ENCODE results near the gene LHFPL6.

The LHFPL6 gene

DNA sequence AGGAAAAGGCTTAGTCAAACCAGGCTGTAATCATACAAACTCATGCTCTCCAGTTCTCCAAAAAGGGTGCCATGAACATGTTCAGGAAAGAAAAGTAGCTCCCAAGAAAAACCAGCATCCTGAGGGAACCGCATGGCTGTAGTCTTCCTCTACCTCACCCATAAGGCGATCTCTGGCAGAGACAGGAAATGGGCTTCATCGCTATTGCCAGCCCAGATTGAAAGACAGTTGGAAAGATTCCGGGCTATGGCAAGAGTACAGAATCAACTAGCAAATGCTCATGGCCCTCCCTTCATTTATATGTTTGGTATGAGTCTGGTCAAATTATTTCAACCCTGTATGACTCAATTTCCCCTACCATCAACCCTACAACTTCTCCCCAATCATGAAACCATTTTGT lies 140.1 kb downstream of the LHFPL6 start:
- DNase-seq (ENCODE audit: low spot score) = no peak

DNA sequence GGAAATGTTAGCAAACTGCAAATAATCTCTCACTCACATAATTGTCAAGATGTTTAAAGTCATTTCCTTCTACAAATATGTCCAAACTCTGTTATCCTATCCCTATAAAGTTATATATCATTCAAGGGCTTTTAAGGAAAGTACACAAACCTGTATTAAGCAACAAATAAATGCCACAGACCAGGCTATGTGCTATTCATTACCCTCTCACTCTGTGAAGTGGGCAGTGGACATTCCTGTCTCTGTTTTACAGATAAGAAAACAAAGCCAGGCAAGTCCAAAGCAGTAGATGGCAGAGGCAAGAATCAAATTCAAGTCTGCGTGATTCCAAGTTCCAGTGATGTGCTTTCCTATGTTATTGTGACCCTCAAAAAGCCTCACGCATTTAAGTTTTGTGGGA lies 140.6 kb downstream of the LHFPL6 start:
- no peak for DNase-seq (ENCODE audit: low spot score)

DNA sequence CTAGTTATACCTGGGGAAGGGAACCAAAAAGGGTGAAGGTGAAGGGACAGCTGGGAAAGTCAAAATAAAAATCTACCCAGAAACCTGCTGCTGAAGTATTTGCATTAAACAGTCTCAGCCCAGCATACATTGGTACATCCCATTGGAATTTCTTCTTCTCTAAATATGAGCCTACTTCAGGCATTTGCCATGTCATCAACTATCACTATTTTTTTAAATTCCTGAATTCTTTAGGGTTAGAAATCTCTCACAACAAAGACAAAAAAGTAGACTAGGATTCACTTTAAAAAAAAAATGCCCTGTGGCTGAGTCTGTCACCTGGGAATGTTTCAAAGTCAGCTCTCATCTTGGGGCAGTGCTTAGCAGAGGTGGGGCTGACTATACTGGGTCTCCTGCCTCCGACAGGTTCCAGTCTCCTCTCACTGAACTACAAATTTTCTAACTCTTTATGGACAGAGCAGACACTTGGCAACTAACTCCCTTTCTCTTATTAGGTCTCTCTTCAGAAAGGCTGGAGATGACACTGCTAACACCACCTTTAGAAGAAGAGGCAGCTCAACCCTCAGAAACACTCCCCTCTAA lies 141.2 kb downstream of the LHFPL6 start:
- DNase-seq (ENCODE audit: low spot score) = no peak

DNA sequence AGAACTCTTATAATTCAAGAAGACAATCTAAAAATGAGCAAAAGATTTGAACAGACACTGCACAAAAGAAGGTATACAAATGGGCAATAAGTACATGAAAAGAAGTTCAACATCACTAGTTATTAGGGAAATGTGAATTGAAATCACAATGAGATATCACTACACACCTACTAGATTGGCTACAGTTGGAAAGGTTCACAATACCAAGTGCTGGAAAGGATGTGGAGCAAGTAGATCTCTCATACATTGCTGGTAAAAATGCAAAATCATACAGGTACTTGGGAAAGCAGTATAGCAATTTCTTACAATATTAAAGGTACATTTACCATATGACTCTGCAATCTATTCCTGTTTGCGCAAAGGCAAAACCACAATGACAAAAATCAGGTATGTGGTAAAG lies 145.7 kb downstream of the LHFPL6 start:
- no peak for DNase-seq (ENCODE audit: low spot score)

DNA sequence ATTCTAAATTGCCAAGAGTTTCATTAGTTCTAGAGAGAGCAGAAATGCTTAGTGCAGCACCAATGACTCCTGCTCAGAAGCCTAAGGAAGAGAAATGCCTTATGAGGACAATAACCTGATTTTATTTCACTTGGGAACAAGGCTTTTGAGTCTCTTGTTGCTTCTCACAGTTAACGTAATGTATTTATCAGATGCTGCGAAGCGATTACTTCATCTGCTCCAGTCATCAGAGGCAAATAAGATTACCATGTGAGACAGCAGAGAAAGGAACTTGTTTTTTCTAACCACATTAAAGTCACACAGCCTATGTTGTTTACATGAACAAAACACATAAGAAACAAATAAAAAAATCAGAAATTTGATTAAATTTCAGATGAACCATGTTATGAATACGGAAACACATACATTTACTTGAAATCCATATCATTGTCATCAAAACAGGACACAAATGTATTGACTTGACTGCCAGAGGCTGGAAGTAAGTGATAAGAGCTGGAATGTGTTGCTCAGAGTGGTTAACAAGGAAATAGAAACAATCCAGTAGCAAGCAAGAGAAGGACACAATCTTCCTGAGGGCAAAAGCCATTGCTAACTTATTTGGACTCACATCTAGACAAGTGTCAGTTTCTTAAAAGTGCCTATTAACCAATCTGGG lies 147.3 kb downstream of the LHFPL6 start:
- no peak for DNase-seq (ENCODE audit: low spot score)

DNA sequence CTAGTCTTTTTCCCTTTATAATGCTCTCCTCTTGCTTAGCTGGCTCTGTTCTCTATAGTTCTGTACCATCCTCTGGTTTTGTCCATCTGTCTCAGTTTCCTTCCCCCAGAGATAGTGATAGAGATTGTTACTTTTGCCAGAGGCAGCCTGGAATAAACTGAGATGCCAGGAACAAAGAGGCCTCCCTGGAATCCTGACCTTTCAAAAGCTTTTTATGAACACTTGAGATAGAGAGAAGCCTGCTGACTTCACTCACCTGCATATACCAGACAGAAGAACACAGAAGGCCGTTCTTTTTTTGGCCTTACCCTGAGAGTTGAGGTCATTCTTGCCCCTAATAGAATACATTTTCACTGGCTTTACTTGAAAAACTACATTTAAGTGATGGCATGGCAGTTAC lies 150.2 kb downstream of the LHFPL6 start:
- no peak for DNase-seq (ENCODE audit: low spot score)

DNA sequence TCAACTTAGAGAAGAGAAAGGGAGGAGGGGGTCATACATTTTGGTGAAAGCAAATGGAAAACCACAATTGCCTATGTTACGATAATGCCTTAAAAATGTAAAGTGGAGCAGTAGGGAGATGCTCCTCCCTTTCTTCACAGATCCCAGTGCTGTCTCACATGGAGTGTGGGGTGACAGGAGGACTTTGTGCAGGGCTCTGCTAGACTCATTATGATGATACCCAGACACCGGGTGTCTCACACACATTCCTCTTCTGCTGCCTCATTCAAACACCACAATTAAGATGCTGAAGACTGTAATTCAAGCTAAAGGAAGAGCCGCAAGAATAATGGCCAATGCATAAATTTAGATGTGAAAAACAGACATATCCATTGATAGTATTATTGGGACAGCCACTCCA lies 150.6 kb downstream of the LHFPL6 start:
- no peak for DNase-seq (ENCODE audit: low spot score)

DNA sequence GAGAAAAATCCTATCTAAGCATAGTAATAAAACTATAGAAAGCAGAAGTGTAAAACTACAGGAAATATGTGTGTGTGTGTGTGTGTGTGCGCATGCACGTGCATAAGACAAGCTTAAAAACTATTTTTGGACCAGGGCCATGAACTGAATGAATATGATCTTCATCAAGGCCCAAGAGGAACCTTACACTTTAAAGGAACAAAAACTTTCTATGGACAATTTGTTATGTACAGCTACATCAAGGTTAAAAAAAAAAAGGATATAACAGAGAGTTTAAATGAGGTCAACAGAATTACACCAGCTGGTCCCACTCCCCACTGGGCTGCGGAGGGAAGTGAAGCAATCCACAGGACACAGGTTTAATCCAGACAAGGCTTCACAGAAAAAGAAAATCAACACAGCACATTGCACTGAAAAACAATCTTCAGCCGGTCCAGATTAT lies 151.1 kb downstream of the LHFPL6 start:
- DNase-seq (ENCODE audit: low spot score) = no peak

DNA sequence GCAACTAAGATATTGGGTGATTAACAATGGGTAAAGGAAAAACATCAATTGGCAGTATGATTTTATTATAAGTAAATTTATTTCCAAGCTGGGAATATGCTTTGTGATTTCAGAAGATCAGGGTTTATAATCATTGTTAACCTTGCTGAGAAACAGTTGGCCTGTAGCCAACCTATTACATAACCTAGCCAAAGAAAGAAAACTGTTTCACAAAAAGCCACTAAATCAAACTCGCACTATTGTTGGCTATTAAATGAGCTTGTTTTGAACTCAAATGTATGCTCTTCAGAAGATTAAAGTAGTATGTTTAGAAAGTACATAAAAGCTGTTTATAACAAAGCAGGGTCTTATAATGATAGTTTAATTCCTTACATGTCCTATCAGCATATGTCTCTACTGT lies 151.7 kb downstream of the LHFPL6 start:
- peak; percentile 11 for DNase-seq (ENCODE audit: low spot score)

DNA sequence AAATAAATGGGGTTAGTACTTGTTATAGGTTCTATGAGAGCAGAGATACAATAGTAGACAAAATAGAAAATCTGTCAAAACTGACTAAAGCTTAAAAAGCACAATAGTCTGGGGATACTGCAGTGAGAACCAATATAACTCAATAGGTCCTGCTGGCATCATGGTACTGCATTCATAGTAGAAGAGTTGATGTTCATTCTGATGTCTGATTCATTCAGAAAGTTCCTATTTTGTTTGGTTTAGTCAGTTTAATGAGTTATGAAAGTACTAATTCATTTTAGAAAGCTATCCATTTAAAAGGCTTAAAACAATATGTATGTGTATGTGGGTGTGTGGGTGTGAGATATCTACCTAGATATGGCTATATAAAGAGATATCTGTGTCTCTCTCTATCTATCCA lies 152.8 kb downstream of the LHFPL6 start:
- no peak for DNase-seq (ENCODE audit: low spot score)

DNA sequence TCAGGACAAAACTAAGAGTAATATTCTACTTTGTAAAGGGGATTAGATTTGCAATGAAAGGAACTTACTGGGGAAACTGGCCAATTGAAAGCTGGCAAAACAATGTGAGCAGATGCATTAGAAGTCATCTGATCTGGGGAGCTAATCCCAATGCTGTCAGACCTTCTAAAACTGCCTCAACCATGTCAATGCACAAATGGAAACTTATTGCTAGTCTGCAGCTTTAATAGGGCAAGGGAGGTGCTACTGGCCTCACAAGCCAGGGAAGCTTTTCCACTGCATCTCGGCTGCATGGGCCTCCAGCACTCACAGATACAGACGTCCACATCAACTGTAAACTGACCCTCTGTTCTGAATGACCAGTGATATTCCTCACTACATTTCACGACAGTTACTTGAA lies 154.2 kb downstream of the LHFPL6 start:
- no peak for DNase-seq (ENCODE audit: low spot score)

DNA sequence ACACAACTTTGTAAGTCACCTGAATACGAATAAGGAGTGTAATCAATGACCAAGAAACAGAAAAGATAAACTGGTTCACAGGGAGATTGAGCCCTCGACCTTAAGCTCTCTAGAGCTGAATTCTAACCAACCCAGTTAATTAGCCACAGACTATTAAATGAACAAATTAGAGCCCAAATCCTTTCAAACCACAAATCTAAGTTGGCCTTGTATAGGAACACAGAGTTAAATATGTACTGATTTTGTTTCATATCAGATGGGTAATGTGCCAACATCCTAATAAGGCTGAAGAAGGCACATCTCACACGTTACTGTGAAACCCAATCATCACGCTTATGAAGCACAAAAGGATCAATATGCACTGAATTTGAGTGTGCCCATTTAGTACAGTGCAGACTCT lies 156.1 kb downstream of the LHFPL6 start:
- no peak for DNase-seq (ENCODE audit: low spot score)

DNA sequence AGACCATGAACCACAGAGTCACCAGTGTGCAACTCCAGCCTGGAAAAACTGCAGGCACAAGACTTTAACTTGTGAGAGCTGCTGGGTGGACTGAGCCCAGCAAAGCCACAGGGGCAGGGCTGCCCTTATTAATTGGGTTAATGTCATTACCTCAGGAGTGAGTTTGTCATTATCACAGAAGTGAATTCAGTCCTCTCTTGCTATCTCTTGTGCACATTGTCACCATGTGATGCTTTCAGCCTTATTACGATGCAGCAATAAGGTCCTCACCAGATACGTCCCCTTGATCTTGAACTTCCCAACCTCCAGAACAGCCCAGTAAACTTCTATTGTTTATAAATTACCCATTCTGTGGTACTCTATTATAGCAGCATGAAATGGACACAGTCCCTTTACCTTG lies 158.1 kb downstream of the LHFPL6 start:
- DNase-seq (ENCODE audit: low spot score) = no peak

DNA sequence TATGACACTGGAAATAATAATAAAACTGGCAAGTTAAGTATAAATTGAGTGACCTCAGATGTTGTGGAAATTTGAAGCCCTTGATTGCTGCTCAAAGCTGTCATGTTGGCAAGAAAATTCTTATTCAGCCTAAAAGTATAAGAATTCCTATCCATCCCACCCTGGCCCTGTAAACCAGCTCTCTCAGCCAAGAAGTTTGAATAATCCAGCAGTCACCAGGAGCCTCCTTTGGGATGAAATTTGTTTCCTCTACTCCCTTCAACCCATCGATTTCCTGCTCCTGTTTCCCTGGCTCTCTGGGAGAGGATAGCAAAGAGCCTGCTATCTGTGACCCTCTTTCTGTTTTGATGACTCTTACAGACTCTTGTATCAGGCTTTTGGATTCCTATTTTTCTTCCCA lies 169.3 kb downstream of the LHFPL6 start:
- DNase-seq (ENCODE audit: low spot score) = no peak

DNA sequence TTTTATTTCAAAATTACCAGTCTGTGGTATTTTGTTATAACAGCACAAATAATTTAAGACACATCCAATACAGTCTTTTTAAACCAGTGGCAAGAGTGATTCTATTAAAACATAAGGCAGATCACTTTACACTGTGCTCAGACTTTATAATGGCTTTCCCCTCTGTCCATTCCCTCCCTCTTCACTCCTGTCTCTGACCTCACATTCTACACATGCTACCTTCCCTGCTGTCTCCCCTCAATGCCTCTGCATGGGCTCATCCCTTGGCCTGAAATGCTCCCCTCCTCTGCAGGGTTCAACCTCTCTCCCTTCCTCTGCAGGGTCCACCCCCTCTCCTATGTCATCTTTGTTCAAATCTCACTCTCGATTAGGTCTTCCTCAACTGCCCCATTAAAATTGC lies 170.8 kb downstream of the LHFPL6 start:
- no peak for DNase-seq (ENCODE audit: low spot score)

DNA sequence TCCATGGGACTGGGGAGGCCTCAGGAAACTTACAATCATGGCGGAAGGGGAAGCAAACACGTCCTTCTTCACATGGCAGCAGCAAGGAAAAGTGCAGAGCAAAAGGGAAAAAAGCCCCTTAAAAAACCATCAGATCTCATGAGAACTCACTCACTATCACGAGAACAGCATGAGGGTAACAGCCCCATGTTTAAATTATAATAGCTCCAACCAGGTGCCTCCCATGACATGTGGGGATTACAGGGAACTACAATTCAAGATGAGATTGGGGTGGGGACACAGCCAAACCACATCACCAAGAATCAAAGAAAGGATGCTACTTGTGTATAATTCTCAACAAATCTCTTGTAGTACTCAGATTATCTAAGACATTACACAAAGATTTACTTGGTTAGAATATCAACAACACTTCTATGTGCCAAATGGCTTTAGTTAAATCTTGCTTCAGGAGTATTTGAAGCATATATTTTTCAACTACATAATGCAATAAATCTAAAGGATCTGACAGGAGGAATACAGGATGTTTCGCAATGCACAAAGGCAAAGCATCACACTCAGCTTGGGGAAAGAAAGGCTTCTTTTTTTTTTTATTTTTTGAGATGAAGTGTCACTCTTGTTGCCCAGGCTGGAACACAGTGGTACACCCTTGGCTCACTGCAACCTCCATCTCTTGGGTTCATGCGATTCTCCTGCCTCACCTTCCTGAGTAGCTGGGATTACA lies 180.0 kb downstream of the LHFPL6 start:
- DNase-seq (ENCODE audit: low spot score) = no peak

DNA sequence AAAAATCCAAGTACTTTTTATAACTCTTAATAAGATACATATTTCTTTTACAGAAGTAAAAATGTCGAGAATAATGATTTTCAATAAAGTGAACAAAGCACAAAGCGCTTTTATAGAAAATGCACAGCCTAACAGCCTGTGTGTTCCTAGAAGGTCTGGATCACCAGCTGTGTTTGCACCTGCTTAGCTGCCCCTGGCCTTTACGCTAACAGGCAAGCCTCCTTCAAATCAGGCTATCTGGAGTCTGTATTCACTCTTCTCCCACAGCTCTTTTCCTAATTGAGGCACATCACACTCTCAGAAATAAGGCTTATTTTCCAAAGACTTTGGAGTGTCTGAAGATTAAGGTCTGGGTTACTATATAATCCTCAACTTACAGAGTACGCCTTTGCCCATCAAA lies 183.1 kb downstream of the LHFPL6 start:
- DNase-seq (ENCODE audit: low spot score) = no peak

DNA sequence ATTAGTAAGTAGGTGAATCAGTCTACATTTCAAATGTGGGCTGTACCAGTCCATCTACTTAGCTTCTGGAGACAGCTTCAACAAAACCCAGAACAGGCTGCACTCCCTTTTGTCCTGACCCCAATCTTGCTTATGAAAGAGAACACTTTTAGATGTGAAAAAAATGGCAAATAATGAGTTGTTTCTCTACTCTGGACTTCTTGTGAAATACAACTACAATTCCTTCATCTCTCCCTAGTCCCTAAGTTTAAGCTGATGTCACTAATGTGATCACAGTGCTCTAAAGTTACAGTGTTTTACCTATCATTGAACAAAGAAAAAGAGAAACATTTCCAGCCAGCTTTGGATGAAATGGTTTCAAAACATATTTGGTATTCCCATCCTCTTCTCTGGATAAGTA lies 183.9 kb downstream of the LHFPL6 start:
- no peak for DNase-seq (ENCODE audit: low spot score)

DNA sequence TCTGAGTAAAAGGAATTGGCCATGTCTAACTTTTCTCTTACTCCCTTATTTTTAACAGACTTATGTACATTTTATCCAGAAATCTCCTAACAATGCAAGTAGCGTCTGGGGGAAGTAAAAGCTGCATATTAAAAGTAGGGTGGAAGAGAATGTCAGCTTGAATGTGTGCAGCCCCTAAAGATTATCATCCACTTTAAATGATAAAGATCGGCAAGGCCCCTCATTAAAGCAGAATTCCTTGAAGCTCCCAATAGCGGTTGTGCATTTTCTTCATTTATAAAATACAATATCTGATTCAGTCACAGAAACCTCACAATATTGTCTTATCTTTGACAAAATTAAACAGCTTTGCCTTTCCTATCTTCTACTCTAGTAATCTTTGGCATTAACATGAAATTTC lies 184.6 kb downstream of the LHFPL6 start:
- DNase-seq (ENCODE audit: low spot score) = no peak

DNA sequence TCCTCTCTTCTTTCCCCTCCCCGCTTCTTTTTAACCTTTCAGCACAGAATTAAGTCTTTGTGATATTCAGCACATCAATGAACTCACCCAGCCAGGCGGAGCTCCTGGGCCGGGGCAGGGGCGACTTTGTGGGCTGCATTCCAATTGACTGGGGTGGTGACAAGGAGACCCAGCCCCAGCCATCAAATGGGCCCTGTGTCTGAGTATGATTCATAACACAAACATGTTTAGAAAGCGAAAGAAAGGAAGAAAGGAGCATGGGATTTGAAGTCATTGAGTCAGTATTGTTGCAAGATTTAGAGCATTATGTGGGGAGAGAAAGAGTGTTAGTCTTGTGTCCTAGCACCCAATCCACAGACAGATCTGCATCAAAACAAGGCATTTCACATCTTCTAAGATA lies 185.3 kb downstream of the LHFPL6 start:
- no peak for DNase-seq (ENCODE audit: low spot score)

DNA sequence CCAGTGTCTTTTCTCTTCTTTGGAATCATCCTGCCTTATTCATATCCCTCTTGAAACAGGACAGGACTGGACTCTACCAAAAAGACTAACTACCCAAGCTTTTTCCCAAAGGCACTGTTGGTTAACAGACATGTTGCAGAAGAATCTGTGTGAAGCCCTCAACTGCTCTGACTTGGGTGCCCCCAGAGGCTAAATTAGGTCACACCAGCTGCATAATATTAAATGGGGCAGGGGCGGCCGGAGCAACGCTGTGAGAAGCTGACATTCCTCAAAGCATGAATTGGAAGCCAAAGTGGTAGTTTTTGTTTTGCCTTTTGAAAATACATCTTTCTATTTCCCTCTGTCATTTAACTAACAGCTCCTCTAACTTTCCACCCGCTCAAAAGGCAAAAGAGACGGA lies 185.9 kb downstream of the LHFPL6 start:
- DNase-seq (ENCODE audit: low spot score) = no peak

DNA sequence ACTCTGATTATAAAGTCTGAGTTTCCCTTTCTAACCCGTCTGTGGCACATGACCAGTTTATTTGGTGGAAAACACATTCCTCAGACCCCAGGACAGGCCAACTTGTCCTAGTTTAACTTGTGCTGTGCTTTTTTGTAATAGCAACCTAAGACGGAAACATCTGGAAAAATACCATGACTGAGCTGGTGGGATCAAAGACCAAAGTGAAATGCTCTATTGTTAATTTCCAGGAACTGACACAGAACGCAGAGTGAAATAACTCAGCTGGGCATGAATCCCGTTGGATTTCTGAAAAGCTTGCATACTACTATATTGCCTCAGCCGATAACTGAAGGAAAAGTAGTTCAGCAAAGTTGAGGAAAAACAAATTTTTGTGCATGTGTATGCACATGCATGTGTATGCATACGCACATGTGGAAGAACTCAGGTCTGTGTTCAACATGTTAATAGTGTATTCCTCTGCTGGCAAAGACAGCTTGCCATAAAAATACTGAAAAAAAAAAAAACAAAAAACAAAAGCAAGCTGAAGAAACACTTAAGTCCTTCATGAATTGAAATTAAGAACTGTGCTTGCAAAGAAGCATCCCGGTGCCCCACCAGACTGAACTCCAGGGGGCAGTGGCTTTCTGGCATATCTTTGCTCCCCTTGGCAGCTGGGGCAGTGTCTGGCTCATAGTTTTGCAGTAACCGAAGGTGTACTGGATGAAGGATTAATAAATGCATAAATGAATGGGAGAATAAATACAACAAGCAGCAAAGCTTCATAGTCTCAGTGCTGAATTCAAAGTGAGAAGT lies 187.8 kb downstream of the LHFPL6 start:
- DNase-seq (ENCODE audit: low spot score) = no peak

DNA sequence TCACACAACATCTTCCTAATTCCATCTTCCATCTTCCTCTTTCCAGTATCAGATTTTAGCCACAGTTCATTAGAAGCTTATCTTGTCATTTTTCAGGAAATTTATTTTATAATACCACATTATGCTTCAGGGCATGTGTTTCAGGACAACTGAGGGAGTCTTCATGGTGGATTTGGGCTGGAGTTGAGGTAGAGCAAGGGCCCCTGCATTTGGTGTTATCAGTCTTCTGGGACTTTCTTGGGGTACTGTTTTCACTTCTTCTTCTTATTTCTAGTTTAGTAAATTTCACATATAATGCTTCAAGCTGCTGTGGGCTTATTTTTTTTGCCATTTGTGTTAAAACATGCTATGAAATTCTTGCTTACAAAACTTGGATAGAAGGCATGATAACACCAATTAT lies 188.7 kb downstream of the LHFPL6 start:
- no peak for DNase-seq (ENCODE audit: low spot score)
